Limb (tissue), 2 donors: ENCODE measurements around the gene RAI14.
A peak's percentile ranks its signal among the peaks of the same experiment; 100 is the strongest.
"Not testable (repeated sequence)": the region's sequence is repeated elsewhere in the genome, so short reads cannot be mapped to it uniquely, and the experiment has no call there.

Source experiments
- DNase-seq, 2 donors: peaks; one replicate each; pipeline ENCODE4 v3.0.0-alpha.2; 2016; ENCODE audit errors: extremely low spot score in 2 of 2

RAI14 gene

GRCh38 chr5:34811706-34812105 lies 155.6 kb downstream of the RAI14 start:
- DNase-seq = no peak

GRCh38 chr5:34813509-34813908 lies 157.4 kb downstream of the RAI14 start:
- no peak for DNase-seq

- DNase-seq = no peak
Observed at GRCh38 chr5:34817558-34818351, 161.6 kb downstream of the RAI14 start.

GRCh38 chr5:34818717-34819116 lies 162.6 kb downstream of the RAI14 start:
- DNase-seq = no peak

- DNase-seq = no peak
Observed at GRCh38 chr5:34820593-34820992, 164.5 kb downstream of the RAI14 start.

GRCh38 chr5:34822956-34823715 lies 167.0 kb downstream of the RAI14 start:
- no peak for DNase-seq

- no peak for DNase-seq
Observed at GRCh38 chr5:34826347-34826746, 170.2 kb downstream of the RAI14 start.

- no peak for DNase-seq
Observed at GRCh38 chr5:34827588-34828506, 171.7 kb downstream of the RAI14 start.

- DNase-seq = not testable (repeated sequence)
Observed at GRCh38 chr5:34830827-34831226, 174.7 kb downstream of the RAI14 start.

GRCh38 chr5:34831303-34831702 lies 175.2 kb downstream of the RAI14 start:
- no peak for DNase-seq

- no peak for DNase-seq
Observed at GRCh38 chr5:34832568-34832967, 176.4 kb downstream of the RAI14 start.

GRCh38 chr5:34833090-34833489 lies 177.0 kb downstream of the RAI14 start:
- no peak for DNase-seq

- no peak for DNase-seq
Observed at GRCh38 chr5:34833976-34834793, 178.1 kb downstream of the RAI14 start.

- no peak for DNase-seq
Observed at GRCh38 chr5:34834794-34835089, 178.6 kb downstream of the RAI14 start.

GRCh38 chr5:34835664-34836063 lies 179.5 kb downstream of the RAI14 start:
- DNase-seq = no peak

GRCh38 chr5:34838785-34839714 lies 182.9 kb downstream of the RAI14 start, which contains the start of gene TTC23L:
Gene TTC23L (plus strand): TSS chr5:34839164. CDS start chr5:34840672, 1,508 bp downstream.
- peak; percentile 82 to 90 for DNase-seq

- DNase-seq = no peak
Observed at GRCh38 chr5:34841816-34842215, 185.7 kb downstream of the RAI14 start.

GRCh38 chr5:34842554-34842953 lies 186.4 kb downstream of the RAI14 start:
- no peak for DNase-seq

GRCh38 chr5:34843497-34843896 lies 187.4 kb downstream of the RAI14 start:
- DNase-seq = no peak

GRCh38 chr5:34844106-34844505 lies 188.0 kb downstream of the RAI14 start:
- DNase-seq = no peak
